Measurements from ENCODE around the gene MYO5A. TPM values are rescaled to one million over a fixed set of nuclear protein-coding genes. Genes with fewer than 3 reads are reported as not detected.

MYO5A gene
- total and polyA plus RNA-seq, 9 of the 15 experiments (the other 6 are each of a cell fraction or from before 2014, with no cell fraction given): 0.03 to 0.82 (median 0.40) TPM

- TF ChIP-seq FOXP4 (CRISPR knock-in tag; IDR thresholded peaks at IDR 0.05; ENCODE audit: borderline replicate concordance) (no peak), KLF6 (CRISPR knock-in tag; IDR thresholded peaks at IDR 0.05; ENCODE audit: borderline replicate concordance) (no peak)
Measured at GRCh38 chr15:52419494-52419893, 109.2 kb downstream of the MYO5A start (continued).

- H4K20me1 ChIP-seq (replicated peaks; ENCODE audit: control insufficient read depth, insufficient read depth, low read length): no peaks in the 10 kb centered on the region
- H3K4me2 ChIP-seq (ENCODE audit: insufficient read depth, low read length): no peak overlapping the region
- H3K4me3 ChIP-seq: no peak overlapping the region
- FAIRE-seq (no peak), DNase-seq (ENCODE audit: extremely low read depth in 1 of 4, low spot score in 3 of 4) (peak in 1 of 4 experiments; percentile 6), ATAC-seq (no peak)
- no peaks in the 10 kb centered on the region for H3K9me3 ChIP-seq (replicated peaks; ENCODE audit: control insufficient read depth, insufficient read depth, low read depth, low read length)
- no peaks in the 10 kb centered on the region for H3K9me1 ChIP-seq (ENCODE audit: control insufficient read depth, insufficient read depth, low read length)
- in situ Hi-C loops (cut with MboI) (no loop called here), intact Hi-C loops (cut with micrococcal nuclease) (no loop called here)
- 0% methylated on average over 2 of the region's 2 CpGs for WGBS (ENCODE audit: insufficient coverage, low coverage, missing lambda C conversion rate)
- H3K79me2 ChIP-seq (ENCODE audit: control insufficient read depth, insufficient read depth, low read length): no peaks in the 10 kb centered on the region
- no TSS peak for BruUV-seq (replicated peaks)
- H3K9ac ChIP-seq (ENCODE audit: insufficient read depth in 1 of 2, low read depth in 2 of 2, low read length in 2 of 2): no peak overlapping the region
- H2AFZ ChIP-seq (ENCODE audit: low read depth, low read length): no peak overlapping the region
- H3K27ac ChIP-seq (ENCODE audit: extremely low read depth, low read depth, low read length): no peak overlapping the region
- no peaks in the 10 kb centered on the region for H3K4me1 ChIP-seq (replicated peaks in 1 of 2; ENCODE audit: control insufficient read depth in 2 of 2, insufficient read depth in 2 of 2, low read length in 2 of 2)
- H3K27me3 ChIP-seq (ENCODE audit: control insufficient read depth in 2 of 2, insufficient read depth in 2 of 2, low read length in 2 of 2): no peaks in the 10 kb centered on the region
- POLR2A ChIA-PET: no interaction called here
- CTCF ChIA-PET (ENCODE audit: low intra/inter-chr PET ratio): no interaction called here
- H3K36me3 ChIP-seq (ENCODE audit: control insufficient read depth, insufficient read depth, low read length): no peaks in the 10 kb centered on the region
- TF ChIP-seq PKNOX1 (IDR thresholded peaks at IDR 0.05): peak; percentile 37; the same call in 1 of the 2 replicates
- TF ChIP-seq RAD21 (CRISPR knock-in tag; conservative IDR thresholded peaks at IDR 0.05 in 1 of 2, IDR thresholded peaks at IDR 0.05 in 1 of 2): no peak
- TF ChIP-seq E2F8 (IDR thresholded peaks at IDR 0.05; ENCODE audit: low read depth, partially characterized antibody): no peak
- TF ChIP-seq ZNF274 (IDR thresholded peaks at IDR 0.05; ENCODE audit: borderline replicate concordance, low read depth, low read length): no peak
- peak; percentile 87 for TF ChIP-seq MEIS2 (IDR thresholded peaks at IDR 0.05; ENCODE audit: partially characterized antibody)
- TF ChIP-seq SIN3A (IDR thresholded peaks at IDR 0.05; ENCODE audit: borderline replicate concordance in 2 of 2, control insufficient read depth in 1 of 2, low read depth in 2 of 2, low read length in 2 of 2): no peak
- TF ChIP-seq FOXM1 (IDR thresholded peaks at IDR 0.05; ENCODE audit: low read depth): no peak
- TF ChIP-seq FOXM1 (CRISPR knock-in tag; IDR thresholded peaks at IDR 0.05; ENCODE audit: low read depth): no peak
- no peak for TF ChIP-seq ZNF408 (CRISPR knock-in tag; IDR thresholded peaks at IDR 0.05; ENCODE audit: low read depth)
- TF ChIP-seq HDAC3 (IDR thresholded peaks at IDR 0.05; ENCODE audit: borderline replicate concordance, partially characterized antibody): no peak
- no peak for TF ChIP-seq CSDE1 (IDR thresholded peaks at IDR 0.05)
Measured at GRCh38 chr15:52417957-52418356, 110.7 kb downstream of the MYO5A start.

All from K562 (cell line).